Bronchial smooth muscle cell (primary cell): ENCODE results near the gene TAF11L8. TPM values are rescaled to one million over a fixed set of nuclear protein-coding genes. Genes with fewer than 3 reads are reported as not detected.

Experiments used
- total RNA-seq: library from RNA; depleted of rRNA; stranded (reverse); fragments of >200 nt; gene quantifications from 2 replicates; pipeline ENCODE4 v1.2.1, GENCODE V29; 2014

The TAF11L8 gene
- not detected in 2 replicates for total RNA-seq

DNA sequence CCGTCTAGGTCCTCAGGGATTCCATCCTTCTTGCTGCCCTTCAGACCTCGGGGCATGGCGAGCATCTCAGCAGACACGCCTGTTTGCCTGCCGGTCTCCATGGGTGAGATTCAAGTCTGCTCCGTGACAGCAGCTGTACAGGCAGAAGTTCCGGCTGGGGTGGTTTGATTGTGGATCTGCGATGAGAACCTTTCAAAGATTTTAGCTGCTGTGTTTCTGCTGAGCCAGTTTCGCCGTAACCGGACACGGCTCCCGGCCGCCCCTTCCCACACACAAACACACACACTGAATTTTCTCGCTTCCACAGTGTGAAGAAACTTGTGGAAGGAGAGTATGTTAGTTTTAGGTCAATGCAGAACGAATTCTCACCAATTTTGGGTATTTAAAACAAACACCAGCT lies at the start of gene TAF11L8:
Gene TAF11L8 (minus strand): TSS at position 101 of the 400 bp plus-strand sequence.

DNA sequence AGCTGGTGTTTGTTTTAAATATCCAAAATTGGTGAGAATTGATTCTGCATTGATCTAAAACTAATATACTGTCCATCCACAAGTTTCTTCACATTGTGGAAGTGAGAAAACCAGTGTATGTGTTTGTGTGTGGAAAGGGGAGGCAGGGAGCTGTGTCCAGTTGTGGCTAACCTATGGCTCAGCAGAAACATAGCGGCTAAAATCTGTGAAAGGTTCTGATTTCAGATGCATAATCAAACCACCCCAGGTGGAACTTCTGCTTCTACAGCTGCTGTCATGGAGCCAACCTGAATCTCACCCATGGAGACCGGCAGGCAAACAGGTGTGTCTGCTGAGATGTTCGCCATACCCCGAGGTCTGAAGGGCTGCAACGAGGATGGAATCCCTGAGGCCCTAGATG lies 43.4 kb upstream of the TAF11L8 start, which contains the start of gene TAF11L14:
Gene TAF11L14 (plus strand): TSS at position 301 of the 400 bp plus-strand sequence.

DNA sequence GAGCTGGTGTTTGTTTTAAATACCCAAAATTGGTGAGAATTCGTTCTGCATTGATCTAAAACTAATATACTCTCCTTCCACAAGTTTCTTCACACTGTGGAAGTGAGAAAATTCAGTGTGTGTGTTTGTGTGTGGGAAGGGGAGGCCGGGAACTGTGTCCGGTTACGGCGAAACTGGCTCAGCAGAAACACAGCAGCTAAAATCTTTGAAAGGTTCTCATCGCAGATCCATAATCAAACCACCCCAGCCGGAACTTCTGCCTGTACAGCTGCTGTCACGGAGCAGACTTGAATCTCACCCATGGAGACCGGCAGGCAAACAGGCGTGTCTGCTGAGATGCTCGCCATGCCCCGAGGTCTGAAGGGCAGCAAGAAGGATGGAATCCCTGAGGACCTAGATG lies 41.0 kb upstream of the TAF11L8 start, which contains the start of gene TAF11L13:
Gene TAF11L13 (plus strand): TSS at position 301 of the 400 bp plus-strand sequence.

DNA sequence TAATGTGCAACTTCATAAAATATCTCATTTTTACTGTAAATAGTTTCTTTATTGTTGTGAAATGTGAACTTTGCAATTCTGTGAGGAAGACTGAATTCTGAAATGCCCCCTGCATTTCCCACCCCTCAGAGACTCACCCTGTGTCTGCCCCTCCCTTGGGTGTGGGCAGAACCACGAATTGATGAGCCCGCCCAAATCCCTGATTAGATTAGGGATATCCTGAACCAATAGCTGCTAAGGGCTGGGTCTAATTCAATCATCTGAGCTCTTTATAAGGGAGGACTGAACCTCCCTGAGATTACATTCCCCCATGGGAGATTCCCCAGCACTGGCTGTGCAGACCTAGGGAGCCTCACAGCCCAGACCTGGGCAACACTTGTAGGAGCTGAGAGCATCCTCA lies 19.3 kb upstream of the TAF11L8 start, which contains the start of gene TAF11L12:
Gene TAF11L12 (plus strand): TSS at position 301 of the 400 bp plus-strand sequence.

DNA sequence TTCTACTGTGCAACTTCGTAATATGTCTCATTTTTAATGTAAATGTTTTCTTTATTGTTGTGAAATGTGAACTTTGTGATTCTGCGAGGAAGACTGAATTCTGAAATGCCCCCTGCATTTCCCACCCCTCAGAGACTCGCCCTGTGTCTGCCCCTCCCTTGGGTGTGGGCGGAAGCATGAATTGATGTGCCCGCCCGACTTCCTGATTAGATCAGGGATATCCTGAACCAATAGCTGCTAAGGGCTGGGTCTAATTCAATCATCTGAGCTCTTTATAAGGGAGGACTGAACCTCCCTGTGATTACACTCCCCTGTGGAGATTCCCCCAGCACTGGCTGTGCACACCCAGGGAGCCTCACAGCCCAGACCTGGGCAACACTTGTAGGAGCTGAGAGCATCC lies 13.1 kb upstream of the TAF11L8 start, which contains the start of gene TAF11L11:
Gene TAF11L11 (plus strand): TSS at position 304 of the 400 bp plus-strand sequence.

DNA sequence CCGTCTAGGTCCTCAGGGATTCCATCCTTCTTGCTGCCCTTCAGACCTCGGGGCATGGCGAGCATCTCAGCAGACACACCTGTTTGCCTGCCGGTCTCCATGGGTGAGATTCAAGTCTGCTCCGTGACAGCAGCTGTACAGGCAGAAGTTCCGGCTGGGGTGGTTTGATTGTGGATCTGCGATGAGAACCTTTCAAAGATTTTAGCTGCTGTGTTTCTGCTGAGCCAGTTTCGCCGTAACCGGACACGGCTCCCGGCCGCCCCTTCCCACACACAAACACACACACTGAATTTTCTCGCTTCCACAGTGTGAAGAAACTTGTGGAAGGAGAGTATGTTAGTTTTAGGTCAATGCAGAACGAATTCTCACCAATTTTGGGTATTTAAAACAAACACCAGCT lies 7.0 kb upstream of the TAF11L8 start, which contains the start of gene TAF11L10:
Gene TAF11L10 (minus strand): TSS at position 101 of the 400 bp plus-strand sequence.

DNA sequence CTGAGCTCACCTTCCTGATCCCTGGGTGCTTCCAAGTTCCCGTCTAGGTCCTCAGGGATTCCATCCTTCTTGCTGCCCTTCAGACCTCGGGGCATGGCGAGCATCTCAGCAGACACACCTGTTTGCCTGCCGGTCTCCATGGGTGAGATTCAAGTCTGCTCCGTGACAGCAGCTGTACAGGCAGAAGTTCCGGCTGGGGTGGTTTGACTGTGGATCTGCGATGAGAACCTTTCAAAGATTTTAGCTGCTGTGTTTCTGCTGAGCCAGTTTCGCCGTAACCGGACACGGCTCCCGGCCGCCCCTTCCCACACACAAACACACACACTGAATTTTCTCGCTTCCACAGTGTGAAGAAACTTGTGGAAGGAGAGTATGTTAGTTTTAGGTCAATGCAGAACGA lies 3.5 kb upstream of the TAF11L8 start, which contains the start of gene TAF11L9:
Gene TAF11L9 (minus strand): TSS at position 140 of the 400 bp plus-strand sequence.

DNA sequence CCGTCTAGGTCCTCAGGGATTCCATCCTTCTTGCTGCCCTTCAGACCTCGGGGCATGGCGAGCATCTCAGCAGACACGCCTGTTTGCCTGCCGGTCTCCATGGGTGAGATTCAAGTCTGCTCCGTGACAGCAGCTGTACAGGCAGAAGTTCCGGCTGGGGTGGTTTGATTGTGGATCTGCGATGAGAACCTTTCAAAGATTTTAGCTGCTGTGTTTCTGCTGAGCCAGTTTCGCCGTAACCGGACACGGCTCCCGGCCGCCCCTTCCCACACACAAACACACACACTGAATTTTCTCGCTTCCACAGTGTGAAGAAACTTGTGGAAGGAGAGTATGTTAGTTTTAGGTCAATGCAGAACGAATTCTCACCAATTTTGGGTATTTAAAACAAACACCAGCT lies 5.1 kb downstream of the TAF11L8 start, which contains the start of gene TAF11L7:
Gene TAF11L7 (minus strand): TSS at position 101 of the 400 bp plus-strand sequence.

Other genes starting within 250 kb of the TAF11L8 start
- gene TAF11L2, start 92.7 kb downstream of the TAF11L8 start, total RNA-seq, result not detected in 2 replicates
- not detected in 2 replicates for gene TAF11L3, start 72.6 kb downstream of the TAF11L8 start, total RNA-seq
- gene TAF11L4, start 69.2 kb downstream of the TAF11L8 start, total RNA-seq, result not detected in 2 replicates
- not detected in 2 replicates for gene TAF11L5, start 65.7 kb downstream of the TAF11L8 start, total RNA-seq
- not detected in 2 replicates for gene TAF11L6, start 62.3 kb downstream of the TAF11L8 start, total RNA-seq
- gene TAF11L7, start 5.2 kb downstream of the TAF11L8 start, total RNA-seq, result not detected in 2 replicates
- gene TAF11L9, start 3.4 kb upstream of the TAF11L8 start, total RNA-seq, result not detected in 2 replicates
- not detected in 2 replicates for gene TAF11L10, start 6.9 kb upstream of the TAF11L8 start, total RNA-seq
- not detected in 2 replicates for gene TAF11L11, start 13.2 kb upstream of the TAF11L8 start, total RNA-seq
- gene TAF11L12, start 19.4 kb upstream of the TAF11L8 start, total RNA-seq, result not detected in 2 replicates
- not detected in 2 replicates for gene TAF11L13, start 41.1 kb upstream of the TAF11L8 start, total RNA-seq
- not detected in 2 replicates for gene TAF11L14, start 43.5 kb upstream of the TAF11L8 start, total RNA-seq